Hematopoietic multipotent progenitor cell (in vitro differentiated cells): ENCODE data around the gene RADX. TPM values are rescaled to one million over a fixed set of nuclear protein-coding genes. Genes with fewer than 3 reads are reported as not detected.
A peak's percentile ranks its signal among the peaks of the same experiment; 100 is the strongest.

Experiments used
- DNase-seq, 3 donors: peaks; one replicate each; pipeline ENCODE4 v3.0.0-alpha.2; 2011 to 2015; ENCODE audit warnings: low read depth in 2 of 3, low spot score in 2 of 3
- small RNA-seq: library from RNA; depleted of rRNA; stranded (forward); fragments of <200 nt; gene quantifications from one replicate; pipeline ENCODE3, GENCODE V24; 2012
- total RNA-seq: library from RNA; depleted of rRNA; stranded (reverse); fragments of >200 nt; gene quantifications from one replicate; pipeline ENCODE4 v1.2.3, GENCODE V29; 2012

RADX gene
- total RNA-seq, 1 donor: 3.8 TPM

DNA sequence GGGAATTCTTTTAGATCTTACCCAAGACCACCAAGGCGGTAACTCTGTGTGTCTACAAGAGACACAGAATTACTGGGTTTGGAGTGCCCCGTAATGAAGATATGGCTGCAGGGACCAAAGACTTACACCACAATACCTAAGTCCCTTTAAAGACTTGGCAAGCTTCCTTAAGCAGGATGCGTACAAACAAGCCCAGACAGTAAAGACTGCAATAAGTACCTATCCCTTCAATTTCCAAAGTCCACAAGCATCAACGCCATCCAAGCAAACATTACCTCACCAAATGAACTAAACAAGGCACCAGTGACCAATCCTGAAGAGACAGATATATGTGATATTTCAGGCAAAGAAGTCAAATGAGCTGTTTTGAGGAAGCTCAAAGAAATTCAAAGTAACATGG, 72.4 kb downstream of the RADX start:
- no peak for DNase-seq

GRCh38 chrX:106692425-106693065, 80.8 kb downstream of the RADX start:
- DNase-seq: no peak

DNA sequence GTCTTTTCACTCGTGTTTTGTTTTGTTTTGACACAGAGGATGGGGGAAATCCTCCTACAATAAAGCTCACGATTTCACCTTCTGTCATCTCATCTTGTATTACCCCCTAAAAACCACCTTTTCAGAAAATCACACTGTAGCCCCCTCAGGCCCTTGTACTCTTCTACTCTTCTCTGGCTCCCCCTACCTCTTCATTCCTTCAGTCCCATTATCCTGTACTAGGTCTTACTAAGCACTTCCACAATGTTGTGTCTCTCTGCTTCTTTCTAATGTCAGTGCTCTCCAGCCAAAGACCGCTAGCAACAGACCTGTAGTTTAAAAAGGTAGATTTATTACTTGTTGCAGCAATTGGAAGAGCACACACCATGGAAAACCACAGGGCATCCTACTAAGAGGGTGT, 84.7 kb downstream of the RADX start:
- DNase-seq: no peak

DNA sequence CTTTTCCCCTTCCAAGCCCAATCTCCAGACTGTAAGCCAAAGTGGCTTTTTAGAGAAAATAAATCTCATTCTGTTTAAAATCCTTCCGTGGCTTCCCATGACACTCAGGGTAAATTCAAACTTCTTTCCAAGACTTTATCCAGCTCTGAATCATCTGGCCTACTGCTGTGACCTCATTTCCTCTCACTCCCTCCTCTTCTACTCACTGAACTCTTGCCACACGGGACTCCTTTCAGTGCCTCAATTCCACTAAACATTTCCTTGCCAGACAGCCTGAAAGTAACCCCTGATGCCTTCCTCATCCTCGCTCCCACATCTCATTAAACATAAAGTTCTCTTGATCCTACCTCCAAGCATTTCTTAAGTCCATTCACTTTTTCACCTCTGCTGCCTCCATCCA, 86.9 kb downstream of the RADX start:
- DNase-seq: no peak

DNA sequence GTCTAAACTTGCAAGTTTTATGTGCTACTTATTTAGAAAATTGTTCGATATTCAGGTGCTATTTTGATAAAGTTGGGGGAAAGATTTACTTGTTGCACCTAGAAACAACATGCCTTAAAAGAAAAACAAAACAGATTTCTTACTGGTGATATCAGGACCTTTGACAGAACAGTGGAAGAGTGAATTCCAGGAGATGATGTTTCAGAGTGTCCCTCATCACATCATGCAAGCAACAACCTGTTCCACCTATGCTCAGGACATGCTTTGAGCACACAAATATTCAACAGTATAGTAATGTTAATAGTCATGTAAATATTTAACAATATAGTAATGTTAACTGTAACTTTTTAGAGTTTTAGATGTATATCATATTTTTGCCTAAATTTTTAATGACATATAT, 90.9 kb downstream of the RADX start:
- DNase-seq: no peak

DNA sequence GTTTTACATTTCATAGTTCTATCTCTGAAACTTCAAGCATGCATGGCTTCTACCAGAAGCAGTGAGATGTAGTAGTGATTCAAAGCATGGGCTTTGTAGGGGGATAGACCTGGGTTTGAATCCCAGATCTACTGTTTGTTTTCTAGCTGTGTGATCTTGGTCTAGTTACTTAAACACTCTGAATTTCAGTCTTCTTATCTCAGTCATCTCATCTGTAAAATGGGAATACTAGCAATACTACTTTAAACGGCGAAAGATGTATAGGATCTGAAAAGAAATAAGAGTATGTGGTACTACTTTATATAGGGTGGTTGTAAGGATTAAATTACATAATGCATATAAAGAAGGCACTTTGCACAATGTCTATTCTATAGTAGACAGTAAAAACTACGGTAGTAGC, 94.7 kb downstream of the RADX start:
- no peak for DNase-seq

DNA sequence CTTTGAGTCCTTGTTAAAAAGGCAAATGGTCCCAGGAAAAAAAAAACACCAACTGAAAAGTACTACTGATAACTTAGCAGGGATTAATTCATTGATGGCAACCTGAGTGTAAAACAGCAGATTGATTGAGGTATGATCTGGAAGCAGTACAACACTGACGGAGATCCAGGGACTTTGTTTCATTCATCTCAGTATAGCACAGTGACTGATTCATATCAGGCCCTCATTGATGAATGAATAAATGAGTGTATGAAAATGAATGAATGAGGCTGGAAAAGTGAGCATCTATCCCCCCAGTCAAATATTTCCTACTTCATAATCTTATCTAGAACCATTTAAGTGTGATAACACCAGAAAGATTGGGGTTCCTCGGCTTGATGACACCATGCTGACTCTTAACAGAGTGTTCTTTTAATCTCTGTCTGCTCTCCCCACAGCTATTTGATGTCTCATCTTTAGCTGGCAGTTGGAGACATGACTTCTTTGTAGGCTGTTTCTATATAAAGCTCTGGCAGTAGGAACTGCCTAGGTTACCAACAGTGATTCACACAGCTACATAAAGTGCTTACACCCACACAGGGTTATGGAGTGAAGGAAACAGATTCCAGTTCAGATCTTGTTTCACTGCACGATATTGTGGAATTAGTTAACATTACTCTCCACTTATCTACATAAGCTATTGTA, 96.1 kb downstream of the RADX start:
- no peak for DNase-seq

- no peak for DNase-seq
These were observed 99.0 kb downstream of the RADX start for GRCh38 chrX:106710771-106711170.

GRCh38 chrX:106711375-106711774, 99.6 kb downstream of the RADX start:
- DNase-seq: no peak

- no peak for DNase-seq
These were observed 104.2 kb downstream of the RADX start for GRCh38 chrX:106716004-106716403.

DNA sequence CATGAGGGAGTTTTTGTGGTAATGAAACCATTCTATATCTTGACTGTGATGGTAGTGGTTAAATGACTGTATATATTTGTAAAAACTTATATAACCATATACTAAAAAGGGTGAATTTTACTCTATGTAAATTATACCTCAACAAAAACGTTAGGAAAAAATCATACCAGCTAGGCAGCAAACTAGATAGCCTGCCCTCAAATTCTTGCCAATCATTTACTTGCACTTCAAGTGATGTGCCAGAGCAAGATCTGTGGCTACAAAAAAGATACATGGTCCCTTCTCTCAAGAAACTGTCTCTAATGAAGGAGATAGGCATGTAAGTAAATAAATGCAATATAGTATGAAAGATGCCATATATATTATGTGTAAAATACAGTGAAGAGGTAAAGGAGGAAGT, 104.7 kb downstream of the RADX start:
- no peak for DNase-seq

GRCh38 chrX:106718709-106719108, 106.9 kb downstream of the RADX start:
- no peak for DNase-seq

- DNase-seq: no peak
These were observed 114.2 kb downstream of the RADX start for GRCh38 chrX:106725931-106726330.

GRCh38 chrX:106726485-106727437, 115.0 kb downstream of the RADX start, which contains the start of gene RNF128:
Gene RNF128 (plus strand): TSS chrX:106726701. CDS start chrX:106726914, 213 bp downstream.
- peak in 1 of 3 donors; percentile 23 for DNase-seq

DNA sequence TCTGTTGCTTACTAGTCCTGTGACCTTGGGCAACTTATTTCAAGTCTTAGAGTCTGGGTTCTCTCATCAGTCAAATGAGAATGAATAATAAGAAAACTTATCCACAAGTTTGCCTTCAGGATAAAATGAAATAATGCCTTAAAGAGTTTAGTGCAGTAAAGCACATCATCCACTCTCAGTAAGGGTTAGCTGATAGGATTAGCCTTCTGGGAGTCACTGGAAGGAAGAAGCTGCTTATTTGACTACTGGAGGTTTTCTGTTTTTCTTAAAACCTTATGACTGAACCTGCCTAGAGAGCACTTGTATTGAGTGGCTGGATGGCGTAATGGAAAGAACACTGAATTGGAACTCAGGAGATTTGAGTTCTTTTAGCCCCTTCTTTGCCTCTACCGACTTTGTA, 116.6 kb downstream of the RADX start:
- DNase-seq: no peak

Small RNA genes within 50 kb of the gene (small RNA-seq; reads per million reads assigned to genes)
- gene AL590808.1: not detected
- 0.41 reads per million for gene MIR548AN

Other genes with a start within 250 kb of the RADX start
- gene RNF128, start 114.7 kb downstream of the RADX start, total RNA-seq: not detected
- 1.1 TPM for gene TBC1D8B, start 190.7 kb downstream of the RADX start, total RNA-seq